Chondrocyte (in vitro differentiated cells): ENCODE data around the gene HUNK. TPM values are rescaled to one million over a fixed set of nuclear protein-coding genes. Genes with fewer than 3 reads are reported as not detected.

ENCODE experiments used
- DNase-seq: peaks from one replicate; pipeline ENCODE4 v3.0.0; 2021; ENCODE audit warnings: mixed read lengths, low spot score
- H3K27ac Mint-ChIP-seq: one replicate; pipeline ENCODE4 v1.8.0; 2021; ENCODE audit warnings: mild to moderate bottlenecking, moderate library complexity, mixed read lengths; ENCODE audit not compliant: unreplicated experiment
- H3K27me3 Mint-ChIP-seq: 2 replicates; pipeline ENCODE4 v1.8.0; 2021; ENCODE audit warnings: low read depth, mixed read lengths
- H3K36me3 Mint-ChIP-seq: 2 replicates; pipeline ENCODE4 v1.8.0; 2021; ENCODE audit warnings: low read depth, mixed read lengths
- H3K4me1 Mint-ChIP-seq: 2 replicates; pipeline ENCODE4 v1.8.0; 2021; ENCODE audit warnings: low read depth, mild to moderate bottlenecking, mixed read lengths
- H3K4me3 Mint-ChIP-seq: one replicate; pipeline ENCODE4 v1.8.0; 2021; ENCODE audit warnings: mild to moderate bottlenecking, moderate library complexity, mixed read lengths; ENCODE audit not compliant: unreplicated experiment
- H3K9me3 Mint-ChIP-seq: 2 replicates; pipeline ENCODE4 v1.8.0; 2021; ENCODE audit warnings: low read depth, mixed read lengths
- CTCF ChIP-seq: fragments of 200-600 bp; sonication (generic); IDR thresholded peaks from 2 replicates; pipeline ENCODE4 v1.5.0; 2021; ENCODE audit warnings: antibody characterized with exemption, mild to moderate bottlenecking, moderate library complexity
- long read RNA-seq: library from polyadenylated mRNA; stranded (forward); transcript quantifications from one replicate; pipeline ENCODE4 v2.0.0, GENCODE V29; 2021
- total RNA-seq: library from RNA; stranded (reverse); gene quantifications from 3 replicates; pipeline ENCODE4 v1.2.1, GENCODE V29; 2021

The HUNK gene
- 0.92 to 1.7 TPM (median 1.6 TPM) in 3 replicates for total RNA-seq
- long read RNA-seq: 0 reads

DNA sequence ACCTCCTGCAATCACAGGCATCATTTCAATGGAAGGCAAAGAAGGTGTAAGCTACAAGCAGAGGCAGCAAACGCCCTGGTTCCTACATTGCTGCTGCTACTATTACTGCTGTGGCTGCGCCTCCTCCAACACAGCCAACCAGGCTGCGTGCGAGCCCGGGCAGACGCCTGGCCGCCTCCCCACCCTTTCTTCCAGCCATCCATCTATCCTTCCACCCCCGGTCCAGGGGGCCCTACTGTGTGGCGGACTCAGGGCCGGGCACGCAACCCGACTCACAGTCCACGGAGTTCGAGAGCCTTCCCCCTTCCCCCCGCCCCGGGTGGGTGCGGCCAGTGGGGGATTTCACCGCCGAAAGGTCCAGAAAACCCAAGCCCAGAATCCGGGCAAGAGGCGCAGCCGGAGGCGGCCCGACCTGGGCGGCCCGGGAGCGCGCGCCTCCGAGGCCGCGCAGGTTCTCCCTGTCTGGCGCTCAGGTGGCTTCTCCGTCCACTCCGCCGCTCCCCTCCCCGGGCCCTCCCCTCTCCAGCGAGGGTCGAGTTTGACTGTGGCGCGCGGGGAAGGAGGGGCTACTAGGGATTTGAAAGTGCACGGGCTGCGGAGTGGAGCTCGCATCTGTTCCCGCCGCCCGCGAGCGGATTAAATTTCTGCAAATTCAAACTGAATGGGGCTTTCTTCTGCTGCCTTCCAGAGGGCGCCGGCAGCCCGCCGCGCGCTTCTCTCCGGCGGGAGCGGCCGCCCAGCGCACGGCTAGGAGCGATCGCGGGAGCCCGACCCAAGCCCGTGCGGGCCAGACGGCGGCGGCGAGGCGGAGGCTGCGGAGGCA, at the start of gene HUNK:
Gene HUNK, plus strand, starts transcription at position 569 of the 823 bp plus-strand sequence. CDS start 655 bp downstream, outside the sequence.
- peaks cover 4% of the 10 kb centered on the region for H3K27me3 Mint-ChIP-seq
- peak; percentile 59 for TF ChIP-seq CTCF
- DNase-seq: no peak
- peak within 1 kb of the TSS; percentile 80 for H3K4me3 Mint-ChIP-seq
- H3K36me3 Mint-ChIP-seq: no peaks in the 10 kb centered on the region
- peaks cover 23% of the 10 kb centered on the region for H3K4me1 Mint-ChIP-seq
- H3K9me3 Mint-ChIP-seq: no peaks in the 10 kb centered on the region
- no peak within 1 kb of the TSS for H3K27ac Mint-ChIP-seq

GRCh38 chr21:31829736-31830472, 42.9 kb upstream of the HUNK start:
- Mint-ChIP-seq H3K27ac (no peak overlapping the region), H3K4me3 (no peak overlapping the region), H3K4me1 (no peaks in the 10 kb centered on the region), H3K36me3 (no peaks in the 10 kb centered on the region), H3K27me3 (peaks cover 2% of the 10 kb centered on the region), H3K9me3 (peaks cover 2% of the 10 kb centered on the region)
- no peak for DNase-seq
- TF ChIP-seq CTCF: no peak

DNA sequence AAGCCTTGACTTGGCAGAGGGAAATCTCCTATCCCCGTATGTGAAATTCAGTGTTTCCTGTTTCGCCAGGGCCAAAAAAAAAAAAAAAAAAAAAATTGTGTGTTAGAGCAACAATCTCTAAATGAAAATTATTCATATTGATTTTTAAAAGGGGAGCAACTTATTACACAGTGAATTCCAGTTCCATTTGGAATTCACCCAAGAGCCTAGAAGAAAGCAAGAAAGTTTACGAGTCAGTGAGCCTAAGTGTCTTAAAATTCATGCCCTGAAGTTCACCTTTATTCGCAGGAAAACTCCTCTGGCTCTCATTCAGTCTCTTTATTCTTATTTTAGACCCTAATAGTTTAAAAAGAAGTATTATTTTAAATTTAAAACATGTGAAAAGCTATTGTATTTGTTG, 42.1 kb upstream of the HUNK start:
- TF ChIP-seq CTCF: no peak
- Mint-ChIP-seq H3K4me1 (no peaks in the 10 kb centered on the region), H3K9me3 (peaks cover 2% of the 10 kb centered on the region), H3K27me3 (peaks cover 3% of the 10 kb centered on the region), H3K27ac (no peak overlapping the region), H3K4me3 (no peak overlapping the region), H3K36me3 (no peaks in the 10 kb centered on the region)
- no peak for DNase-seq

GRCh38 chr21:31837041-31837440, 35.8 kb upstream of the HUNK start:
- H3K9me3 Mint-ChIP-seq: peaks cover 2% of the 10 kb centered on the region
- no peak overlapping the region for H3K27ac Mint-ChIP-seq
- no peaks in the 10 kb centered on the region for H3K4me1 Mint-ChIP-seq
- no peaks in the 10 kb centered on the region for H3K36me3 Mint-ChIP-seq
- no peak for DNase-seq
- TF ChIP-seq CTCF: no peak
- peaks cover 19% of the 10 kb centered on the region for H3K27me3 Mint-ChIP-seq
- no peak overlapping the region for H3K4me3 Mint-ChIP-seq

DNA sequence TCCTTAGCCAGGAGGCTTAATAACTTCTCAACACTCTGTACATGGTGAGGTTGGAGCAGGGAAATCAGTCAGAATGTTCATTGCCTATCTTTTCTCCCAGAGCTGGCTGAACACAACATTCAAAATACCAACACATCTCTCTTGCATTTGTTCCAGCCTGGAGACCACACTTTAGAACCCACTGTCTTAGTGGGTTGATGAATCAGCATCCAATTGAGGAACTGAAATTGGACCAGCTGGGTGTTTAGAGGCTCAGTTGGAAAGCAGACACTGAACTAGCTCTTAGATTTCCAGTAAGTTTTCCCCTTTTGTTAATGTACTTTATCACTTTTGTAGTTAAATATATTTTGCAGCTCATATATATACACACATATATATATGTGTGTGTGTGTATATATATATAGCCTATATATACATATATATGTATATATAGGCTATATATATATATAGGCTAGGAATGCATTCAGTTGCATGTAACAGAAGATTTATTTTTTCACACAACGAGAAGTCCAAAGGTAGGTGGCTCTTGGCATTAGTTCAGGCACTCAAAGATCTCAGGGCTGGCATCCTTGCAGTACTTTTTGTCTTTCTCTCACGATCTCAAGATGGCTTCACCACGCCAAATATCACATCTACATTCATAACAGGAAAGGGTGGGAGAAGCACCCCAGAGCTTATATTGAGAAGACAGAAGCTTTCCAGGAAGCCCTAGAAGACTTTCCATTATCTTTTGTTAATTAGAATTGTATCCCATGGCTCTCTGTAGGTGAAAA, 35.0 kb upstream of the HUNK start:
- Mint-ChIP-seq H3K36me3 (no peaks in the 10 kb centered on the region), H3K27ac (no peak overlapping the region), H3K4me3 (no peak overlapping the region), H3K9me3 (peaks cover 2% of the 10 kb centered on the region), H3K27me3 (peaks cover 22% of the 10 kb centered on the region), H3K4me1 (no peaks in the 10 kb centered on the region)
- DNase-seq: no peak
- no peak for TF ChIP-seq CTCF
